ENCODE data around the gene KRTAP5-5.

GRCh38 chr11:1603629-1604028, 25.9 kb upstream of the KRTAP5-5 start:
- TF ChIP-seq, protein P1, sequence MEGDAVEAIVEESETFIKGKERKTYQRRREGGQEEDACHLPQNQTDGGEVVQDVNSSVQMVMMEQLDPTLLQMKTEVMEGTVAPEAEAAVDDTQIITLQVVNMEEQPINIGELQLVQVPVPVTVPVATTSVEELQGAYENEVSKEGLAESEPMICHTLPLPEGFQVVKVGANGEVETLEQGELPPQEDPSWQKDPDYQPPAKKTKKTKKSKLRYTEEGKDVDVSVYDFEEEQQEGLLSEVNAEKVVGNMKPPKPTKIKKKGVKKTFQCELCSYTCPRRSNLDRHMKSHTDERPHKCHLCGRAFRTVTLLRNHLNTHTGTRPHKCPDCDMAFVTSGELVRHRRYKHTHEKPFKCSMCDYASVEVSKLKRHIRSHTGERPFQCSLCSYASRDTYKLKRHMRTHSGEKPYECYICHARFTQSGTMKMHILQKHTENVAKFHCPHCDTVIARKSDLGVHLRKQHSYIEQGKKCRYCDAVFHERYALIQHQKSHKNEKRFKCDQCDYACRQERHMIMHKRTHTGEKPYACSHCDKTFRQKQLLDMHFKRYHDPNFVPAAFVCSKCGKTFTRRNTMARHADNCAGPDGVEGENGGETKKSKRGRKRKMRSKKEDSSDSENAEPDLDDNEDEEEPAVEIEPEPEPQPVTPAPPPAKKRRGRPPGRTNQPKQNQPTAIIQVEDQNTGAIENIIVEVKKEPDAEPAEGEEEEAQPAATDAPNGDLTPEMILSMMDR (IDR thresholded peaks at IDR 0.05; ENCODE audit: poor library complexity, severe bottlenecking) = no peak
- no peak for TF ChIP-seq REST (IDR thresholded peaks at IDR 0.05; ENCODE audit: borderline replicate concordance)
- no peak for TF ChIP-seq MXI1 (conservative IDR thresholded peaks at IDR 0.05; ENCODE audit: poor library complexity, severe bottlenecking)
- TF ChIP-seq EZH2 (IDR thresholded peaks at IDR 0.05; ENCODE audit: borderline replicate concordance, insufficient read depth, low read length, poor library complexity, severe bottlenecking) = no peak
- TF ChIP-seq RAD21 (conservative IDR thresholded peaks at IDR 0.05) = no peak
- no peak for TF ChIP-seq TAF1 (IDR thresholded peaks at IDR 0.05; ENCODE audit: low read depth)
- no peak for TF ChIP-seq POLR2AphosphoS5 (IDR thresholded peaks at IDR 0.05)
- TF ChIP-seq EP300 (conservative IDR thresholded peaks at IDR 0.05; ENCODE audit: poor library complexity, severe bottlenecking) = no peak
- TF ChIP-seq SMC3 (conservative IDR thresholded peaks at IDR 0.05; ENCODE audit: poor library complexity) = no peak
